ENCODE data around the gene ROCK2.
"Not testable (repeated sequence)": the region's sequence is repeated elsewhere in the genome, so short reads cannot be mapped to it uniquely, and the experiment has no call there.

- TF ChIP-seq CTCF (optimal IDR thresholded peaks at IDR 0.05 in 1 of 3, IDR thresholded peaks at IDR 0.05 in 1 of 3, conservative IDR thresholded peaks at IDR 0.05 in 1 of 3; ENCODE audit: extremely low read depth in 1 of 3, insufficient read depth in 2 of 3, low read length in 3 of 3); EZH2 (IDR thresholded peaks at IDR 0.05; ENCODE audit: low read length): not testable (repeated sequence)
These were observed 82.0 kb downstream of the ROCK2 start for GRCh38 chr2:11262438-11262837.
